ENCODE measurements around the gene KRT80.

The KRT80 gene

DNA sequence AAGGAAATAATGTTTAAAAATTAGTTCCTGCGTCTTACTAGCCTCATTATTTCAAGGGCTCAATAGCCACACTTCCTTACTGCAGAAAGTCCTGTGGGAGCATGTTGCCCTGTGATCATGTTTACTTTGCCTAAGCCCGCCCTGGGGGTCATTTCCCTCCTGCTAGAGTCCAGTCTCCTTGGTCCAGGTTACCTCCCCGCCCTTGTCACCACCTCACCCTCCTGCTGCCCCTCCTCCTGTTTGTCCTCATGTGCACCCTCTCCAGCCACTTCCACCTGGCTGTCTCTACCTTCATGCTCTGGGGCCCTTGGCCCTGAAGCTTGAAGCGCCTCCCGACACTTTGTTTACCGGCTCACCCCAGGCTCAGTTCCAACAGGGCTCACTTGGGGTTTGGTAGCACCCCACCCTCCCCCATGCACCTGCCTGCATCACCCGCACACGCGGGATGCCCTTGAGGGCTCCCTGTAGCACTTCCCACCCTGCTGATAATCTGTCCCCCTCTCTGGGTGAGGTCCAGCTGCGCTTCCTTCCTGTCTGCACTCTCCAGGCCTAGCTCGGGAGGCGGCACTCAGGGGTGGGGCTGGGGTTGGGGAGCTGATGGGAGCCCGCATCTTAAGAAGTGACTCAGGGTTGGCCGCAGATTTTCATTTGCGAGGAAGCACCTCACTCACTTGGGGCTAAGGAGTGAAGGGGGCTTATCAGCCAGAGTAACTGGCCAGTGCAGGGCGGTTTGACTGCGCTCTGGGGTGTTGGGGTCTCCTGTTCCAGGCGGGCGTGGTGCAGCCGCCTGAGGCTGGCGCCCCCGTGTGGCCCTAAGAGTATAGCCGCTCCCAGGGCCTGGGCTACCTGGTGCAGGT is 72.2 kb downstream of the KRT80 start:
- no peak for FAIRE-seq
- peak; percentile 26 for DNase-seq (ENCODE audit: insufficient read length, low spot score)

Data from HTR-8/SVneo (cell line).